Activated CD4-positive, alpha-beta T cell treated with anti-CD3 and anti-CD28 coated beads, Interleukin-2, amount 10 ng/mL, durations not matched to agents 24 days and 14 days (primary cell): ENCODE data around the gene ARHGAP28. TPM values are rescaled to one million over a fixed set of nuclear protein-coding genes. Genes with fewer than 3 reads are reported as not detected.

ENCODE experiments used
- DNase-seq: peaks from one replicate; pipeline ENCODE4 v3.0.0; 2022
- H3K27ac Mint-ChIP-seq: one replicate; pipeline ENCODE4 v1.8.0; 2022; ENCODE audit warnings: mild to moderate bottlenecking, mixed read lengths
- H3K27me3 Mint-ChIP-seq: one replicate; pipeline ENCODE4 v1.8.0; 2022; ENCODE audit warnings: mixed read lengths
- H3K36me3 Mint-ChIP-seq: one replicate; pipeline ENCODE4 v1.8.0; 2022; ENCODE audit warnings: low read depth, mild to moderate bottlenecking, mixed read lengths
- H3K4me1 Mint-ChIP-seq: one replicate; pipeline ENCODE4 v1.8.0; 2021; ENCODE audit warnings: mixed read lengths
- H3K4me3 Mint-ChIP-seq: one replicate; pipeline ENCODE4 v1.8.0; 2022; ENCODE audit warnings: mild to moderate bottlenecking, moderate library complexity, mixed read lengths
- H3K9me3 Mint-ChIP-seq: one replicate; pipeline ENCODE4 v1.8.0; 2021; ENCODE audit warnings: mixed read lengths
- intact Hi-C: fragments of 100-400 bp; cut with micrococcal nuclease; formaldehyde crosslinking; loops from one replicate; pipeline ENCODE4 v1.15.1; 2023
- total RNA-seq: library from RNA; stranded (reverse); gene quantifications from 2 replicates; pipeline ENCODE4 v1.2.3, GENCODE V29; 2022

The ARHGAP28 gene
- total RNA-seq, 1 donor from 2014 or later, result not detected

DNA sequence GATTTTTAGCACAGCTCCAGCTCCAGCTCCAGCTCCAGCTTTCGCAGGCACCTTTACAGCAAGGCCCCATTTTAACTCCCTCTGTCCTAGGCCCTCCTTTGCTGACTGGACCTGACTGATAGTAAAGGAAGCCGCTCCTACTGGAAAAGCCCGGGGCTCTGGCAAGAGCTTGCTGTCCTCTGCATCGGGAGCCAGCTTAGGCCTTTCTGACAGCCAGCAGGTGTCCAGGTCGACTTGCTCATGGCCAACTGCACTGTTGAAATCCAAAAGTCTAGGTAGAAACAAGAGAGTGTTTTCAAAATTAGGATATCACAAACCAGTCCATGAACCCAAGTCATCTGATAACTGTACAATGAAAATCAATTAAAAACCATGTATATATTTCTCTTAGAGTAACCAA, 227.0 kb downstream of the ARHGAP28 start:
- DNase-seq, result no peak
- Mint-ChIP-seq H3K27ac (no peak overlapping the region), H3K4me1 (no peaks in the 10 kb centered on the region), H3K27me3 (no peaks in the 10 kb centered on the region), H3K36me3 (no peaks in the 10 kb centered on the region), H3K9me3 (peaks cover 6% of the 10 kb centered on the region), H3K4me3 (no peak overlapping the region)
- intact Hi-C loops, result no loop called here

DNA sequence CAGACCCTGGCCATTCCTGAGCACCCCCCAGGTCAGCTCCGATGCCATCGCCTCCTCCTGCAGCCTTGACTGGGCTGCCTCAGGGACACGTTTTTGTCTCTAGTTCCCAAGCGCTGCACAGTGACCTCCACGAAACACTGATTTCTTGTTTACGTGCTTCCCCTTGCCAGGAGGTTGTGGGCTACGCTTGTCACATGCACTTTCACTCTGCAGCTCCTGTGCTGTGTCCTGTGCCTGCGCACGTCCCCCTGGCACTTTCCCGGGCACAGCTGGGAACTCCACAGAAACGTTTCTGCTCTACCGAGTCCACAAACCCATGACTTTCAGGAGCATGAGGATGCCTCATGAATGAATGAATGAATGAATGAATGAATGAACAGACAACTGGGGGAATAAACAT, 227.5 kb downstream of the ARHGAP28 start:
- no peak overlapping the region for H3K4me3 Mint-ChIP-seq
- no peak overlapping the region for H3K27ac Mint-ChIP-seq
- intact Hi-C loops, result no loop called here

DNA sequence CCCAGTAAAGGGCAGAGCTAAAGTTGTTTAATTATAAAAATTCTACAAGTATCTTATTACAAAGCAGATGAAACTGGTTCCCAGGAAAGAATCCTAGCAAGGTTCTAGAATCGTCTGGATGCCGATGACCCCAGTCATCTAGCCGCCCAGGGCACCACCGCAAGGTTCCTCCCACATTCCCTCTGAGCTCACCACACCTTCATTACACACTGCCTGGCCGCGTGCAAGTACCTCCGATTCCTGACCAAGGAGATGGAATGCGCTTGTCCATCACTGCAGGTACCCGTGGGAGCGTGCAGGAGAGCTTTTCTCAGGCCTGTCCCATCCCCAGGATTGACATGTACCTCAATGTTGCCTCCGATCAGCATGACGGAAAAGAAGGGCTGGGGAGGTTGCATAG, 229.6 kb downstream of the ARHGAP28 start:
- H3K4me3 Mint-ChIP-seq, result no peak overlapping the region
- no peaks in the 10 kb centered on the region for H3K36me3 Mint-ChIP-seq
- DNase-seq, result no peak
- intact Hi-C loops, result no loop called here
- H3K27ac Mint-ChIP-seq, result no peak overlapping the region
- H3K9me3 Mint-ChIP-seq, result peaks cover 3% of the 10 kb centered on the region
- no peaks in the 10 kb centered on the region for H3K4me1 Mint-ChIP-seq
- no peaks in the 10 kb centered on the region for H3K27me3 Mint-ChIP-seq

More for the DNA sequence above, 227.5 kb downstream of the ARHGAP28 start:
- H3K4me1 Mint-ChIP-seq, result no peaks in the 10 kb centered on the region
- no peak for DNase-seq
- no peaks in the 10 kb centered on the region for H3K27me3 Mint-ChIP-seq
- no peaks in the 10 kb centered on the region for H3K36me3 Mint-ChIP-seq
- peaks cover 3% of the 10 kb centered on the region for H3K9me3 Mint-ChIP-seq

DNA sequence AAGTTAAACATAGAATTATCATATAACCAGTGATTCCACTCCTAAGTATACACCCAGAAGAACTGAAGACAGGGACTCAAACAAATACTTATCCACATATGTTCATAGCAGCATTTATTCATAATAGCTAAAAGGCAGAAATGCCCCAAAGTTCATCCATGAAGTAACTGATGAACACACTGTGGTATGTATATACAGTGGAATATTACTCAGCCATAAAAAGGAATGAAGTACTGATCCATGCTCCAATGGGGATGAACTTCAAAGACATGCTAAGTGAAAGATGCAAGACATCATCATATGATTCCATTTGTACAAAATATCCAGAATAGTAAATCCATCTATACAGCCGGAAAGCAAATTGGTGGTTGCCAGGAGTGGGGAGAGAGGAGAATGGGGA, 230.6 kb downstream of the ARHGAP28 start:
- Mint-ChIP-seq H3K4me1 (no peaks in the 10 kb centered on the region), H3K4me3 (no peak overlapping the region), H3K9me3 (peaks cover 3% of the 10 kb centered on the region), H3K27ac (no peak overlapping the region), H3K36me3 (no peaks in the 10 kb centered on the region), H3K27me3 (no peaks in the 10 kb centered on the region)
- intact Hi-C loops, result no loop called here
- no peak for DNase-seq

DNA sequence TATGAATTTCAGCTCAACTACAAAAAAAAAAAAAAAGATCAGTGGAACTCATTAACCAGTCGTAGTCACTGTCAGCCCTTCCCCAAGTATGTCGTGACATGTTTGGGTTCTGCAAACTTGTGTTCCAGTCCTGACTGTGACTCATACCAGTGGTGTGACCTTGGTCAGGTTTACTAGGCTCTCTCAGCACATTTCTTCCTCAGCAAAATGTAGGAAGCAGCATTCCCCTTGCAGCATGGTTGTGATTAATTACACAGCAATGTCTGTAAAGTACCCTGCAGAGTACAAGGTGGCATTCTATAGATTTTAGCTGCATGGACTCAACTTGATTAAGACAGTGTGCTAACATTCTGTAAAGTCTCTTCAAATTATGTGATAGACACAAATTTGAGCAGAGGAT, 231.1 kb downstream of the ARHGAP28 start:
- Mint-ChIP-seq H3K9me3 (peaks cover 3% of the 10 kb centered on the region), H3K4me3 (no peak overlapping the region), H3K36me3 (no peaks in the 10 kb centered on the region), H3K4me1 (no peaks in the 10 kb centered on the region), H3K27ac (no peak overlapping the region), H3K27me3 (no peaks in the 10 kb centered on the region)
- DNase-seq, result no peak
- intact Hi-C loops, result no loop called here

DNA sequence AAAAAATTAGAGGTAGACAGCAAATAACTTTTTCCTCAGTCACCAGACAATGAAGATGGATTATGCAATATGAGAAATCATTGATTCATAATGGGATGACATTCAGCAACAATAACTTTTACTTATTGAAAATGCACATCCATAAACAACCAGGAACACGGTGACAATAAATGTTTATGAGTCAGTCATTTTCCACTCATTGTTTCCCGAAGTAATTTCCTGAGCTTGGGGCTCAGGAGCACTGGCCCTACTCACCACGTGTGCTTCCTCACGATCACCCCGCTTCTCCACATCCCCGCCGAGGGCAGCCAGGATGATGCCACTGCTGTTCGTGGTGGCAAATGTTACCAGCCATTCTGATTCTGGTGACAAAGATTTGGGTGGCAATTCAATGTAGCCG, 231.8 kb downstream of the ARHGAP28 start:
- H3K36me3 Mint-ChIP-seq, result no peaks in the 10 kb centered on the region
- no peak overlapping the region for H3K27ac Mint-ChIP-seq
- no peaks in the 10 kb centered on the region for H3K4me1 Mint-ChIP-seq
- no peaks in the 10 kb centered on the region for H3K27me3 Mint-ChIP-seq
- intact Hi-C loops, result no loop called here
- H3K4me3 Mint-ChIP-seq, result no peak overlapping the region
- no peak for DNase-seq
- H3K9me3 Mint-ChIP-seq, result peaks cover 3% of the 10 kb centered on the region

DNA sequence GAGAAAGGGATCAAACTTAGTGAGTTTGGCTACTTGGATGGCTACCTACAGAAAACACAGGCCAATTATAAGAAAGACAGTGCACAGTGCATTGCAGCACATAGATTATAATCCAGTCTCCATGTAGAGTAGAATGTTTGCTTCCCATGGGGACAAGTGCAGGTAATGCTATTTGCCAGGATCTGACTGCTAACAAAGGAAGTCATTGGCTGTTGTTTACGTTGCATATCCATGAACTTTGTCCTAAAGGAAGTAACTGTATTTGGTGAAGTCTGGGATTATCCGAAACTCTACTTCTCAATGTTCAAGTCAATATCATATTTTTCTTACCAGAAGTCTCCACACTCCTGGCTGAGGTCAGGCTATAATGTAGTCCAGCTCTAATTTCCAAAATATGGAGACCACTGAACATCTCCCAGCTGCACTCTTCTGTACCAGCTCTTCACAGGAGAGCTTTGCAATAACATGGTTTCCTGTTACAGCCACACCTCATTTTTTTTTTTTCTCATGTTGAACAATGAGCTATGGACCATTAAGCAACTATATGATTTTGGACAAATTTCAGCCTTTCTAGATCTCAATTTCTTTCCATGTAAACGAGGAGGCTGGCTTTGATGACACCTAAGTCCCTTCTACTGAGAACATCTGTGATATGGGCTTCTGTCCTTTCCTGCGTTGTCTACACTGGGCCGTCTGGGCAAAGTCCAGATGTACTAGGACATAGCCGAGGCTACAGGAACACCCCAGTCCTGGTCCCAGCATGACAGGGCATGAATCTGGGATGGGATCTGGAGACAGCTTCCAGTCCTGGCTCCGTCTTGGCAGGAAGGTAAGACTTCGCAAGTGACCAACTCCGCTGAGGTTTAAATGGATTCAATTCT, 233.3 kb downstream of the ARHGAP28 start:
- Mint-ChIP-seq H3K9me3 (peaks cover 3% of the 10 kb centered on the region), H3K36me3 (no peaks in the 10 kb centered on the region), H3K27ac (no peak overlapping the region), H3K4me3 (no peak overlapping the region), H3K27me3 (no peaks in the 10 kb centered on the region), H3K4me1 (no peaks in the 10 kb centered on the region)
- no peak for DNase-seq
- intact Hi-C loops, result no loop called here

DNA sequence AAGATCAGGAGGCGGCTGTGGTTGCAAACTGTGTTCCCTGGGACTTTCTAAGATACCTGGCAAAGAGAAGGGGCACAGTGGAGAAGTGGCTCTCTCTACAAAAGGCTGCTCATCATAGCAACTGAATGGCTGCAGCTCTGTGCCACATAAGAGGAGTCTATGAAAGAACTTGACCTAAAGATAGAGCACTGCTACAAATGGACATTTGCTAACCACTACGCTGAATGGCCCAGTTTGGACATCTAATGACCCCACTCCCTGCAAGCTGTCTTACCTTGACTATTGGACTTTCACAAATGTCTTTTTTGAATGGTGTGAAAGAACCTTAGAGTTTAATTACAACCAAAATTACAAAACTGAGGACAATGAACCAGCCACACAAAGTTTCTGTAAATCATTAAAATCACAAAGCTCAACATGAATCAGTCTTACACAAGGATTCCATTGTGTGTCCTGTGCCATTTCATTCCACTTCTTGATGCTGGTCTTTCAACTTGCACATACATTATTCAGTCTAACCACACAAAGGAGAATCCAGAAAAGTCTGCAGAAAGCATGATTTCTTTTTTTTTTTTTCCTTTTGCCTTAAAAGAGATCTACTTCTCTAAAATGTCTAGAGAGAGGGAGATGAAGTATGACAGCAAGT, 234.1 kb downstream of the ARHGAP28 start:
- intact Hi-C loops, result no loop called here
- Mint-ChIP-seq H3K27ac (no peak overlapping the region), H3K27me3 (no peaks in the 10 kb centered on the region), H3K36me3 (no peaks in the 10 kb centered on the region), H3K4me1 (no peaks in the 10 kb centered on the region), H3K4me3 (no peak overlapping the region), H3K9me3 (peaks cover 3% of the 10 kb centered on the region)
- no peak for DNase-seq
